ENCODE data around the gene RAB28. TPM values are rescaled to one million over a fixed set of nuclear protein-coding genes. Genes with fewer than 3 reads are reported as not detected.
A peak's percentile ranks its signal among the peaks of the same experiment; 100 is the strongest.

The RAB28 gene
- total and polyA plus RNA-seq, 9 of the 15 experiments (the other 6 are each of a cell fraction or from before 2014, with no cell fraction given), result 6.7 to 40.4 (median 23.0) TPM

GRCh38 chr4:13483768-13484121 lies 395 bp downstream of the RAB28 start (continued):
- TF ChIP-seq TFE3 (CRISPR knock-in tag; IDR thresholded peaks at IDR 0.05) (no peak), SNIP1 (IDR thresholded peaks at IDR 0.05; ENCODE audit: low read depth) (no peak), BHLHE40 (IDR thresholded peaks at IDR 0.05; ENCODE audit: low read length) (no peak), HMG20B (CRISPR knock-in tag; IDR thresholded peaks at IDR 0.05) (no peak), XRCC5 (IDR thresholded peaks at IDR 0.05; ENCODE audit: low read depth, low read length) (no peak), LEF1 (IDR thresholded peaks at IDR 0.05) (no peak), ZNF408 (CRISPR knock-in tag; IDR thresholded peaks at IDR 0.05; ENCODE audit: low read depth) (no peak), ARID4B (CRISPR knock-in tag; IDR thresholded peaks at IDR 0.05) (peak; percentile 51; the same call in 1 of the 2 replicates), KDM5B (IDR thresholded peaks at IDR 0.05; ENCODE audit: insufficient replicate concordance, low read depth, low read length) (peak; percentile 7), DACH1 (IDR thresholded peaks at IDR 0.05; ENCODE audit: partially characterized antibody) (no peak), MAFK (IDR thresholded peaks at IDR 0.05; ENCODE audit: low read length) (no peak), ZNF436 (CRISPR knock-in tag; IDR thresholded peaks at IDR 0.05) (no peak), TAL1 (IDR thresholded peaks at IDR 0.05) (no peak), RBM34 (IDR thresholded peaks at IDR 0.05; ENCODE audit: borderline replicate concordance, insufficient read depth, low read length) (no peak), NR2F6 (CRISPR knock-in tag; IDR thresholded peaks at IDR 0.05) (no peak), PCBP1 (IDR thresholded peaks at IDR 0.05; ENCODE audit: low read depth, low read length, poor library complexity, severe bottlenecking) (no peak), FOXO4 (CRISPR knock-in tag; IDR thresholded peaks at IDR 0.05) (no peak), POLR2AphosphoS2 (IDR thresholded peaks at IDR 0.05; ENCODE audit: low read length) (no peak), PHF21A (IDR thresholded peaks at IDR 0.05; ENCODE audit: borderline replicate concordance, low read depth) (no peak), POLR2B (IDR thresholded peaks at IDR 0.05; ENCODE audit: low read depth, partially characterized antibody) (no peak), TSC22D4 (tag; IDR thresholded peaks at IDR 0.05) (no peak), ZNF41 (CRISPR knock-in tag; conservative IDR thresholded peaks at IDR 0.05) (no peak), CGGBP1 (CRISPR knock-in tag; IDR thresholded peaks at IDR 0.05) (no peak), CBX3 (IDR thresholded peaks at IDR 0.05; ENCODE audit: borderline replicate concordance in 1 of 2, low read length in 2 of 2) (no peak)
